ENCODE measurements around the gene UROC1. TPM values are rescaled to one million over a fixed set of nuclear protein-coding genes. Genes with fewer than 3 reads are reported as not detected.

The UROC1 gene
- total and polyA plus RNA-seq, 2 donors (not counting 1 experiment from before 2014, with no cell fraction given) = not detected

DNA sequence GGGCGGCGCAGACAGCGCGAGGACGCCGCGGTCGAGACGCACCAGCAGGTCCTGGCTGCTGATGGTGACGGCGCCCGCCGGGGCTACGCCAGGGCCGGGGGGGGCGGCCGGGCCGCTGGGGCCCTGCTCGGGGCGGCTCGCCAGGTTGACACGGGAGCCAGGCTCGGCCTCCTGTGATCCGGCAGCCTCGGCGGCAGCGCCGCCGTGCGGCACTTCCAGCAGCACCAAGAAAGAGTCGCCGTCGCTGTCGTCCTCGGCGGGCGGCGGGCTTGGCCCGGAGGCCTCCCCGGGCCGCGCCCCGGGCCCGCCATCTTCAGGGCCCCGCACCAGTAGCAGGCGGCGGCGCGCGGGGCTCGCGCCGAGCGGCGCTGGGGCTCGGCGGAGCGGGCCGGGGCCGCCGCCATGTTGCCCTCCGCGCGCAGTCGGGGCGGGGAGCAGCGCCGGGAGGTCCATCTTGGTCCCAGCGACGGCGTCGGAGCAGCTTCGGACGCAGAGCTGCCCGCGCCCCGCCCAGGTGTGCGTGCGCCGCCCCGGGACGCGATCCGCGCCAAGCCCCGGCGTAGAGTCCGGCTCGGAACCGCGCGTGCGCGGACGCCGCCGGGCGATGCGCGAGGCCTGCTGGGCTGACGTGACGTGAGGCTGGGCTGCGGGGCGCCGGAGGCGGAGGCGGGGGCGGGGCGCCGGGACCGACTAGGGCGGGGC, 42.0 kb downstream of the UROC1 start, which contains the start of gene ZXDC:
Gene ZXDC, minus strand, starts transcription at position 479 of the 702 bp plus-strand sequence. Its CDS starts 26 bp downstream, at position 453.
- Histone ChIP-seq H3K4me2 (replicated peaks; ENCODE audit: low read depth, low read length, poor library complexity, severe bottlenecking) (peak within 1 kb of the TSS; percentile 96), H3K9me3 (ENCODE audit: control extremely low read depth in 1 of 3, control insufficient read depth in 2 of 3, insufficient read depth in 1 of 3, low read length in 2 of 3) (peaks cover 0 to 7% (median 0%) of the 10 kb centered on the region in 3 donors), H3K4me1 (ENCODE audit: control insufficient read depth in 2 of 2, insufficient read depth in 2 of 2, low read length in 2 of 2) (peaks cover 35 to 39% of the 10 kb centered on the region in 2 donors), H3K79me2 (ENCODE audit: control insufficient read depth, insufficient read depth, low read length) (peaks cover 40% of the 10 kb centered on the region), H2AFZ (ENCODE audit: insufficient read depth, low read depth, low read length, poor library complexity, severe bottlenecking) (peak within 1 kb of the TSS; percentile 95), H3K4me3 (ENCODE audit: control extremely low read depth in 1 of 5, extremely low read depth in 1 of 5, insufficient read depth in 1 of 5, low read depth in 2 of 5, low read length in 4 of 5) (peak within 1 kb of the TSS; percentile 51 to 84 (median 65)), H3K9ac (ENCODE audit: low read length) (peak within 1 kb of the TSS; percentile 78), H4K20me1 (ENCODE audit: control insufficient read depth, insufficient read depth, low read length, poor library complexity, severe bottlenecking) (peaks cover 32% of the 10 kb centered on the region), H3K27me3 (replicated peaks in 1 of 4; ENCODE audit: control extremely low read depth in 1 of 4, control insufficient read depth in 3 of 4, insufficient read depth in 4 of 4, low read length in 3 of 4) (no peaks in the 10 kb centered on the region), H3K36me3 (replicated peaks in 1 of 2; ENCODE audit: control extremely low read depth in 1 of 2, control insufficient read depth in 1 of 2, extremely low read depth in 1 of 2, insufficient read depth in 2 of 2, low read length in 1 of 2) (peaks cover 4 to 26% of the 10 kb centered on the region in 2 experiments), H3K27ac (ENCODE audit: low read length in 2 of 2) (peak within 1 kb of the TSS; percentile 61 to 73)
- H3K27ac Mint-ChIP-seq = peak within 1 kb of the TSS; percentile 91
- ATAC-seq (ENCODE audit: low read depth) = peak; percentile 84
- peak within 1 kb of the TSS; percentile 89 for H3K4me3 Mint-ChIP-seq
- peaks cover 40% of the 10 kb centered on the region for H3K4me1 Mint-ChIP-seq
- intact Hi-C loops (cut with micrococcal nuclease) = loop anchor here (2.0 to 10.0 kb wide), 5 partner anchors 393 to 1577 kb away; partner anchors contain the start of genes MCM2, OSBPL11, SEC61A1 and SLC41A3
- POLR2A ChIA-PET = no interaction called here
- peak; percentile 96 for DNase-seq
- H3K9me3 Mint-ChIP-seq (ENCODE audit: insufficient read depth) = no peaks in the 10 kb centered on the region
- CTCF ChIA-PET = no interaction called here
- under 1% methylated on average over 112 of the region's 112 CpGs for WGBS (ENCODE audit: insufficient coverage)
- no peak for TF ChIP-seq EZH2 (IDR thresholded peaks at IDR 0.05; ENCODE audit: borderline replicate concordance, insufficient read depth, low read depth, low read length, poor library complexity, severe bottlenecking)
- TF ChIP-seq, protein P1, sequence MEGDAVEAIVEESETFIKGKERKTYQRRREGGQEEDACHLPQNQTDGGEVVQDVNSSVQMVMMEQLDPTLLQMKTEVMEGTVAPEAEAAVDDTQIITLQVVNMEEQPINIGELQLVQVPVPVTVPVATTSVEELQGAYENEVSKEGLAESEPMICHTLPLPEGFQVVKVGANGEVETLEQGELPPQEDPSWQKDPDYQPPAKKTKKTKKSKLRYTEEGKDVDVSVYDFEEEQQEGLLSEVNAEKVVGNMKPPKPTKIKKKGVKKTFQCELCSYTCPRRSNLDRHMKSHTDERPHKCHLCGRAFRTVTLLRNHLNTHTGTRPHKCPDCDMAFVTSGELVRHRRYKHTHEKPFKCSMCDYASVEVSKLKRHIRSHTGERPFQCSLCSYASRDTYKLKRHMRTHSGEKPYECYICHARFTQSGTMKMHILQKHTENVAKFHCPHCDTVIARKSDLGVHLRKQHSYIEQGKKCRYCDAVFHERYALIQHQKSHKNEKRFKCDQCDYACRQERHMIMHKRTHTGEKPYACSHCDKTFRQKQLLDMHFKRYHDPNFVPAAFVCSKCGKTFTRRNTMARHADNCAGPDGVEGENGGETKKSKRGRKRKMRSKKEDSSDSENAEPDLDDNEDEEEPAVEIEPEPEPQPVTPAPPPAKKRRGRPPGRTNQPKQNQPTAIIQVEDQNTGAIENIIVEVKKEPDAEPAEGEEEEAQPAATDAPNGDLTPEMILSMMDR (IDR thresholded peaks at IDR 0.05) = peak; percentile 29
- no peaks in the 10 kb centered on the region for H3K27me3 Mint-ChIP-seq
